K562 (cell line): ENCODE results near the gene KMT2E. TPM values are rescaled to one million over a fixed set of nuclear protein-coding genes. Genes with fewer than 3 reads are reported as not detected.

Experiments used
- ARHGAP35 ChIP-seq: fragments of 450-650 bp; IDR thresholded peaks from 2 replicates; pipeline ENCODE4 v1.6.1; 2018; ENCODE audit not compliant: partially characterized antibody
- BRCA1 ChIP-seq, 2 experiments: fragments of 450-650 bp in 1 of 2; sonication (generic) in 1 of 2; formaldehyde crosslinking in 1 of 2; IDR thresholded peaks; 2 replicates each; pipeline versions ENCODE4 v1.5.0 to v1.6.1; 2017 to 2020; ENCODE audit warnings: mild to moderate bottlenecking in 1 of 2, missing genetic modification reagents in 1 of 2
- PREB ChIP-seq: sonication (generic); formaldehyde crosslinking; IDR thresholded peaks from 2 replicates; pipeline ENCODE4 v1.8.1; 2023; ENCODE audit warnings: mild to moderate bottlenecking, missing genetic modification reagents
- SAFB2 ChIP-seq: fragments of 200-400 bp; formaldehyde crosslinking; IDR thresholded peaks from 2 replicates; pipeline ENCODE4 v1.6.1; 2018; ENCODE audit warnings: borderline replicate concordance, low read length, low read depth, moderate library complexity; ENCODE audit not compliant: severe bottlenecking
- SMAD4 ChIP-seq: fragments of 250-450 bp; sonication (Bioruptor Pico); conservative IDR thresholded peaks from 2 replicates; pipeline ENCODE4 v1.8.0; 2021; ENCODE audit warnings: inconsistent platforms, mild to moderate bottlenecking, moderate library complexity
- ZBTB33 ChIP-seq: sonication (generic); formaldehyde crosslinking; IDR thresholded peaks from 2 replicates; pipeline ENCODE4 v1.8.1; 2023; ENCODE audit warnings: mild to moderate bottlenecking, missing genetic modification reagents
- ZC3H11A ChIP-seq: IDR thresholded peaks from 2 replicates; pipeline ENCODE4 v1.6.1; 2012; ENCODE audit warnings: low read depth, low read length, improper control_type of control experiment
- ZNF174 ChIP-seq: fragments of 250-450 bp; sonication (Bioruptor Pico); IDR thresholded peaks from 2 replicates; pipeline ENCODE4 v1.4.0; 2020; ENCODE audit warnings: mild to moderate bottlenecking
- ZNF232 ChIP-seq: sonication (generic); formaldehyde crosslinking; IDR thresholded peaks from 2 replicates; pipeline ENCODE4 v1.8.0; 2022; ENCODE audit warnings: mild to moderate bottlenecking, missing genetic modification reagents
- ZNF76 ChIP-seq: fragments of 250-450 bp; sonication (Bioruptor Pico); IDR thresholded peaks from 2 replicates; pipeline ENCODE4 v1.4.0; 2020; ENCODE audit warnings: mild to moderate bottlenecking, moderate library complexity, borderline replicate concordance
- ZNF778 ChIP-seq: fragments of 450-650 bp; formaldehyde crosslinking; IDR thresholded peaks from 2 replicates; pipeline ENCODE4 v1.4.0; 2020; ENCODE audit warnings: mild to moderate bottlenecking, moderate library complexity
- ZNF830 ChIP-seq: fragments of 250-450 bp; sonication (Bioruptor Pico); IDR thresholded peaks from 2 replicates; pipeline ENCODE4 v1.5.0; 2021; ENCODE audit warnings: mild to moderate bottlenecking
- polyA plus RNA-seq, 8 experiments: library from polyadenylated mRNA; depleted of rRNA in 4 of 8; stranded (reverse) in 5 of 8; unstranded in 3 of 8; fragments of >200 nt; fragmentation: Nextera tagmentation in 2 of 8; fragmentation: Illumina TruSeq in 1 of 8; extraction: Ambion mirVana in 2 of 8; extraction: Trizol in 1 of 8; gene quantifications; 2 replicates each; pipeline versions ENCODE4 v1.2.1 to v1.2.3, GENCODE V29; 2011 to 2014; ENCODE audit warnings: inconsistent platforms in 1 of 8, missing spikeins in 1 of 8
- total RNA-seq, 7 experiments: library from RNA; depleted of rRNA in 6 of 7; stranded (reverse); fragments of >200 nt in 6 of 7; fragmentation: Illumina TruSeq in 2 of 7; extraction: Trizol in 2 of 7; gene quantifications; 2 replicates each; pipeline versions ENCODE4 v1.2.1 to v1.2.3, GENCODE V29; 2011 to 2021; ENCODE audit warnings: low replicate concordance in 1 of 7
- TF ChIP-seq, protein P1 (sequence below): sonication (generic); formaldehyde crosslinking; IDR thresholded peaks from 2 replicates; pipeline ENCODE4 v1.8.0; 2022; ENCODE audit warnings: mild to moderate bottlenecking, missing genetic modification reagents
- TF ChIP-seq, protein P2 (sequence below): fragments of 250-450 bp; sonication (Bioruptor Pico); IDR thresholded peaks from 2 replicates; pipeline ENCODE4 v1.8.0; 2022; ENCODE audit warnings: inconsistent platforms

The KMT2E gene
- total and polyA plus RNA-seq, 9 of the 15 experiments (the other 6 are each of a cell fraction or from before 2014, with no cell fraction given) = 8.9 to 55.3 (median 38.1) TPM

DNA sequence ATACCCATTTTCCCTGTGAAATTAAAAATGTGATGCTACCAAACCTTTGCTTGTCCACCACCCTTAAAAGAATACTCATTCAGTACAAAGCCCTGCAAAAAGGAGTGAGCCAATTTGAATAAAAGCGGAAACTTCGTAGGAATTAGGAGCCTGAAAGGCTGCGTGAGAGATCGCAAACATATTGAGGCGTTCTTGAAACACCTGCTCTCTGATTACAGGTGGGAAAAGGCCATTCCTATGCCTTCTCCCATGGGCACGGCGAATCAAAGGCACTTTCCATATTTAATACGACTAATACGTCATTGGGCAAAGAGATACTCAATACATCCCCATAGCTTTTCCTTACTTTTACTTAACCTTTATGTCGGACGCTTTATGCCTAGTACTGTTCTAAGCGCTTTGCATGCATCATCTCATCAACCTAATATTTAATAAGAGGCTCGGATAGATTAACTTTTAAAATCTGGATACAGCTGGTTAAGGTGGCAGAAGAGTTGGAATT is 30.9 kb upstream of the KMT2E start (continued):
- TF ChIP-seq, protein P1, sequence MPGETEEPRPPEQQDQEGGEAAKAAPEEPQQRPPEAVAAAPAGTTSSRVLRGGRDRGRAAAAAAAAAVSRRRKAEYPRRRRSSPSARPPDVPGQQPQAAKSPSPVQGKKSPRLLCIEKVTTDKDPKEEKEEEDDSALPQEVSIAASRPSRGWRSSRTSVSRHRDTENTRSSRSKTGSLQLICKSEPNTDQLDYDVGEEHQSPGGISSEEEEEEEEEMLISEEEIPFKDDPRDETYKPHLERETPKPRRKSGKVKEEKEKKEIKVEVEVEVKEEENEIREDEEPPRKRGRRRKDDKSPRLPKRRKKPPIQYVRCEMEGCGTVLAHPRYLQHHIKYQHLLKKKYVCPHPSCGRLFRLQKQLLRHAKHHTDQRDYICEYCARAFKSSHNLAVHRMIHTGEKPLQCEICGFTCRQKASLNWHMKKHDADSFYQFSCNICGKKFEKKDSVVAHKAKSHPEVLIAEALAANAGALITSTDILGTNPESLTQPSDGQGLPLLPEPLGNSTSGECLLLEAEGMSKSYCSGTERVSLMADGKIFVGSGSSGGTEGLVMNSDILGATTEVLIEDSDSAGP (CRISPR knock-in tag) = no peak
- TF ChIP-seq BRCA1 (IDR thresholded peaks at IDR 0.05) = no peak
- TF ChIP-seq BRCA1 (CRISPR knock-in tag; IDR thresholded peaks at IDR 0.05) = no peak
- no peak for TF ChIP-seq ARHGAP35
- TF ChIP-seq, protein P2, sequence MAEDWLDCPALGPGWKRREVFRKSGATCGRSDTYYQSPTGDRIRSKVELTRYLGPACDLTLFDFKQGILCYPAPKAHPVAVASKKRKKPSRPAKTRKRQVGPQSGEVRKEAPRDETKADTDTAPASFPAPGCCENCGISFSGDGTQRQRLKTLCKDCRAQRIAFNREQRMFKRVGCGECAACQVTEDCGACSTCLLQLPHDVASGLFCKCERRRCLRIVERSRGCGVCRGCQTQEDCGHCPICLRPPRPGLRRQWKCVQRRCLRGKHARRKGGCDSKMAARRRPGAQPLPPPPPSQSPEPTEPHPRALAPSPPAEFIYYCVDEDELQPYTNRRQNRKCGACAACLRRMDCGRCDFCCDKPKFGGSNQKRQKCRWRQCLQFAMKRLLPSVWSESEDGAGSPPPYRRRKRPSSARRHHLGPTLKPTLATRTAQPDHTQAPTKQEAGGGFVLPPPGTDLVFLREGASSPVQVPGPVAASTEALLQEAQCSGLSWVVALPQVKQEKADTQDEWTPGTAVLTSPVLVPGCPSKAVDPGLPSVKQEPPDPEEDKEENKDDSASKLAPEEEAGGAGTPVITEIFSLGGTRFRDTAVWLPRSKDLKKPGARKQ (CRISPR knock-in tag) = 0 out of 2 replicates have a peak, but pooled peaks have one; percentile 13
- no peak for TF ChIP-seq ZNF76 (CRISPR knock-in tag)
- TF ChIP-seq ZNF830 (CRISPR knock-in tag) = no peak
- TF ChIP-seq SMAD4 (CRISPR knock-in tag) = no peak
- TF ChIP-seq ZNF778 (CRISPR knock-in tag) = no peak
- TF ChIP-seq SAFB2 = no peak
- TF ChIP-seq ZNF232 (CRISPR knock-in tag) = no peak
- no peak for TF ChIP-seq ZC3H11A
- no peak for TF ChIP-seq PREB (CRISPR knock-in tag)
- no peak for TF ChIP-seq ZNF174 (CRISPR knock-in tag)
- TF ChIP-seq ZBTB33 (CRISPR knock-in tag) = 0 out of 2 replicates have a peak, but pooled peaks have one; percentile 31
